Measurements from ENCODE around the gene POLA1.
"Not testable (repeated sequence)": the region's sequence is repeated elsewhere in the genome, so short reads cannot be mapped to it uniquely, and the experiment has no call there.

Gene POLA1

DNA sequence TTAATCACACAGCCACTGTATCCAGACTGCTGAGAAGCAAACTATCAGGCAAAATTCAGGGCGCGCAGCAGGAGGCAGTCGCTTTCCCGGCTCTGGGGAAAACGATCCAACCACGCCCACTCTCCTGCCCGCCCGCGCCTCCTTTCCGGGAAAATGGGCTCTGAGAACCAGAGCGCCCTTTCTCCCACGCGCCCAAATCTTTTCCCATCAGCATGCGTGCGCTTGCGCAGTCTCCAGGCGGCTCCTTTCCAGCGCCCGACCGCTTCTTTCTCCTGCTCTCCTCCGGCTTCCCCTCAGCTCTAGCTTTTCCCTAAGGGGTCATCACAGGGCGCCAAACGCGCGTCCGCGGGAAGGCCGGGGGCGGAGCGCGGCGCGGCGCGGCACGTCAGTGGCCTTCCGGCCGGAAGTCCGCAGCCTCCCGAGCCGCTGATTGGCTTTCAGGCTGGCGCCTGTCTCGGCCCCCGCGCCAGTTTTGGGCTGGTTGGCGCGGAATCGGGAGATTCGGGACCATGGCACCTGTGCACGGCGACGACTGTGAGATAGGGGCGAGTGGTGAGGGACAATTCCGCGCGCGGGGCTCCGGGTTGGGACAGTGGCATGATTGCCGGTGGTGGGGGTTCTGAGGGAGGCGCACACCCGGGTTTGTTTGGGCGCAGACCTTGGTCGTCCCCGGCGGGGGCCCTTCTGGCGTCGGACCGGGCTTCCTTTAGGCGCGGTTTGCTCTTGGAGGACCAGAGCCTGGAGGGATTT is at the start of gene POLA1:
Gene POLA1, plus strand, starts transcription at position 466 of the 750 bp plus-strand sequence. Its CDS starts 44 bp downstream, at position 510.
- peak; percentile 99 for DNase-seq

GRCh38 chrX:24646006-24646405 is 47.7 kb upstream of the POLA1 start:
- DNase-seq = no peak

DNA sequence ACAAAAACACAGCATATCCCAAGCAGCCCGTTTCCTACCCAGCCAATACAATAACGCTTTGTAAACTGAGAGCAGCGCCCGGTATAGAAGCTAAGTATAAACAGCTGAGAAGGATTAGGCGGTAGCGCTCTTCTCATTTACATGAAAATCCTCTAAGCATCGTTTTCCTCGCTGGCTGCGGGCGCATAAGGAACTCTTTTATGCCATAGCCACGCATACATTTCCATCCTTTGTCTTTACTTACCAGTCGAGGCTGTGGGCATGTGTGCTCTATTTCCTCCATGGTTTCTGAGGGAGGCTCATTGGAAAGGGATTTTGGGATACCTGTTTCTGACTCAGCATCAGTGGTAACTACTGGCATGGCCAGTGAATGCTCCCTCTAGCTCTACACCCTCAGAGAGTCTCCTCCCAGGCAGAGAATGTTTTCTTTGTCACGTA is 47.0 kb upstream of the POLA1 start:
- peak; percentile 84 for DNase-seq

- DNase-seq = peak; percentile 94
Observed at GRCh38 chrX:24647257-24648058, 46.3 kb upstream of the POLA1 start, which contains the start of gene PCYT1B. Gene PCYT1B (minus strand): TSS chrX:24647347. CDS start chrX:24647105, 242 bp downstream.

DNA sequence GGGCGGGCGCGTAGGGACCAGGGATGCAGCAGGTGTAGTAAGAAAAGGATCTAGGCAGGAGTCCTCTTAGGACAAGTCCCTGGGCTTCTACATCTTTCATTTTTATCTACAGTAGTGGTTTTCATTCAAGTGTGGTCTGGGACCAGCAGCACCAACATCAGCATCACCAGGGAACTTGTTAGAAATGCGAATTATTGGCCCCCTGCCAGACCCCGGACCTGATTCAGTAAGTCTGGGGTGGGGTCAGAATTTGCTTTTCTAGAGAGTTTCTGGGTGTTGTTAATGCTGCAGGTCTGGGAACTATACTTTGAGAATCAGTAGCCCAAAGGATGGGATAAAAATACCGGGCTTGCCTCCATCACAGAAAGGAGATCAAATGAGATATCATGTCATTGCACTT is 45.2 kb upstream of the POLA1 start:
- DNase-seq = no peak

- DNase-seq = no peak
Observed at GRCh38 chrX:24651783-24652182, 41.9 kb upstream of the POLA1 start.

DNA sequence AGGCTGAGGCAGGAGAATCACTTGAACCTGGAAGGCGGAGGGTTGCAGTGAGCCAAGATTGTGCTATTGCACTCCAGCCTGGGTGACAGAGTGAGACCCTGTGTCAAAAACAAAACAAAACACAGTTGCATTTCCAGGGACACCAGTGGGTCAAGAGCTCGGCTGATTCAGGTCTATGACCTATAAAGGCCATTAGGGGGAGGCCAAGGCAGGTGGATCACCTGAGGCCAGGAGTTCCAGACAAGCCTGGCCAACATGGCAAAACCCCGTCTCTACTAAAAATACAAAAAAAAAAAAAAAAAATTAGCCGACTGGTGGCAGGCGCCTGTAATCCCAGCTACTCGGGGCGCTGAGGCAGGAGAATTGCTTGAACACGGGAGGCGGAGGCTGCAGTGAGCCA is 38.0 kb upstream of the POLA1 start:
- DNase-seq = not testable (repeated sequence)

DNA sequence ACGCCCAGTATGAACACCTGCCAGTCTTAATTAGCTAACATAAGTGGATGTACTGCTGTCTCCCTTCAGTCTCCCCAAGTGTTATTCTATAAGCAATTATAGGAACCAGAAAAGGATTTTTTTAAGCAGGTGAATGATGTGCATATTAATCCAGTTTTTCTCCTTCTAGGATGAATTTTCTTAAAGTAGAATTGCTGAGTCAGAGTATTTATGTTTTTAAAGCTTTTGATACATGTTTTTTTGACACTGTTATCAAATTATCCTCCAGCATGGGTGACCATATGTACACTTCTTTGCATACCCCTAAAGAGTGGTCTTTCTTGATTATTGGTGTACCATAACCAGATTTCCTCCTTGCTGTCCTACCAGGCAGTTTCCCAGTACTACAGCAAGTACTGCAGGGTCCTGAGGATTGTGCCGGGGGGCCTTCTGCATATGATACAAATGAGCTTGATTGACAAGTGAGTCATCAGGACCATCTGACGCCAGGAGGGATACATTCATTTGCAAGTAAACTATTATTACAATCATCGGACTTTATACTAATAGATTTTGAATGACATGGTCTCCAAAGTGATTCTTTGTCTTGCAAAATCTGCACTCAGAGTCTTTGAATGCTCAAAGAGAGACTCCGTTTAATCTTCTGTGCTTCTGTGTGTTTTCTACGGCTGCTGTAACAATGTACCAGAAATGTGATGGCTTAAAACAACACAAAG is 35.9 kb upstream of the POLA1 start:
- DNase-seq = peak; percentile 62

GRCh38 chrX:24658421-24658820 is 35.3 kb upstream of the POLA1 start:
- peak; percentile 87 for DNase-seq

DNA sequence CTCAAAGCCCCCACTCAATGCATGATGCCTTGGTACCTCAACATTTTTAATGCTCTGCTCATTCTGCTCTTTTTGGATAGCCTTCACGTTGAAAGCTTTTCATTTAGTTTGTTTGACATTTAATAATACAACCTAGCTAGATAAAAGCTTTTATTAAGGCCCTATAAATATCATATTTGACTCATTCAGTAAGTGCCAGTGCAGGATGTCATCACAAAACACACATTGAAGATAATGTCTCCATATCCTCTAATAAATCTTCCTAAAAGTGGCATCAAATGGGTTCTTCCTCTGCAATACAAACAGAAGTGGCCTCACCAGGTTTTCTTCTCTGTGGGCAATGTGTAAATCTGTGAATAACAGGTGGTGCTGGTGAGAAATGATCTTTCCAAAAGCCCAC is 34.6 kb upstream of the POLA1 start:
- peak; percentile 30 for DNase-seq

DNA sequence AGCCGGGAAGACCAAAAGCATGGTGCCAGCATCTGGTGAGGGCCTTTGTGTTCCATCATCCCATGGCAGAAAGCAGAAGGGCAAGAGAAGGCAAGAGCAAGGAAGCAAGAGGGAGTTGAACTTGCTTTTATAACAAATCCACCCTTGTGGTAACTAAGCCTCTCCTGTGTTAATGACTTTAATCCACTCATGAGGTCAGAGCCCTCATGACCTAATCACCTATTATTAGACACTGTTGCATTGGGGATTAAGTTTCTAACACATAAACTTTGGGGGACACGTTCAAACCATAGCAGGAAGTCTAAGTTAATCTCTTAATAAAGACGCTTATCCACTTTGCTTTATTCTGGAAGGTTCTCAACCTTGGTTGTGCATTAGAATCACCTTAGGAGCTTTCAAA is 34.1 kb upstream of the POLA1 start:
- DNase-seq = peak; percentile 91

DNA sequence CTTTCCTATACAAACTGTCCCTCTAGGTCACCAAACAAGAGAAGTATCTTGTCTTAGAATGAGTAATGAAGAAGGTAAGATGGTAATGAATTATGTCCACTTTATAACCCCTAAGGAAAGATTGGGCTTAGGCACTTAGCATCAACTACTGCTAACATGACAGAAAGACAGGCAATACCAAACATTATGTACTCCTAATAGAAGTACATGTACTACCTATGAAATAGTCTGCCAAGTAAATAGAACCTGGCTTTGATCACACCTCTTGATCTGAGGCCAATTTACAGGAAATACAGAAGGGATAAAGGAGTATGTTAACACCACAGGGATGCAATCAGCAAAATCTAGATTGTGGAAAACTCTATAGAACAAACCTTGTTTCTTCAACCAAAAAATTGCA is 32.4 kb upstream of the POLA1 start:
- DNase-seq = no peak

GRCh38 chrX:24662352-24662751 is 31.4 kb upstream of the POLA1 start:
- no peak for DNase-seq

DNA sequence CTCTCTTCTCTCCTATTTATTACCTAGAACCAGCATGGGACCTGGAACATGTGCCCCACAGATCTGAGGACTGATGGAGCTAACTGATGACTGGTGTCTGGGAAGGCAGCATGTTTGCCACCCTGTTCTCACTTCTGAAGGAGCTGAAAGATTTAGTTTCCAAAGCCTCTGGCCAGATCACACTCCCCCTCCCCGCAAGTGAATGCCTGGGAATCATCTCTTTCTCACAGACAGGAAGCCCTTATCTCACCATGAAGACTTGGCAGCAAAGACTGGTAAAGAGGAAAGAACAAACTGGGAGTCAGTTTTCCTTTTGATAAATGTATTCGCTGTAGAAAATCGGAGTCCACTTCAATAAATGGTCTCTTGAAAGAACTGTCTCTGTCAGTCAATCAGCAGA is 25.6 kb upstream of the POLA1 start:
- no peak for DNase-seq

GRCh38 chrX:24672701-24673190 is 21.0 kb upstream of the POLA1 start:
- DNase-seq = no peak

GRCh38 chrX:24673424-24673823 is 20.3 kb upstream of the POLA1 start:
- no peak for DNase-seq

DNA sequence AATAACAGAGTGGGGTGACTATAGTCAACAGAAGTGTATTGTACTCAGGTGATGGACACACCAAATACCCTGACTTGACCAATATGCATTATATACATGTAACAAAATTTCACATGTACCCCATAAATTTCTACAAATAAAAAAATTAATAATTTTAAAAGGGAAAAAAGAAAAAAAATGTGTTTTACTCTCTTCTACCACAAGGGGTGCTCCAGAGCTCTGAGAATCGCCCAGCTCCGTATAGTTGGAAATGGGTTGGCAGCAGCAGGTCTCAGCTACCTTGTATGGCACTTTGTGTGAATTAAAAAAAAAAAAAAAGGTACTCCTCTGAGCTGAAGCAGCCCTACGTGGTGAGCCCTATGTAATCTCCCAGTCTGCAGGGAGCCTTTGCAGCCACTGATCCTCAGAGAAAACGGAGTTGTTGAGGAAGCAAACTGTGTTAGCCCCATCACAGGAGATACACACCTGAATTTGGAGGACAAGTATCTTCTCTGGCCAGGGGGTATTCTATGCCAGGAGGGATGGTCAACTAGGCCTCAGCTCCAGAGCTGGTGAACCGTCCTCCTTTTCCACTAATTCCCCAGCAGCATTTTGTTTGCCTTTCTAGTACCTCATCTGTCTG is 17.2 kb upstream of the POLA1 start:
- peak; percentile 48 for DNase-seq

GRCh38 chrX:24682739-24683432 is 10.8 kb upstream of the POLA1 start:
- no peak for DNase-seq

GRCh38 chrX:24684048-24684447 is 9.7 kb upstream of the POLA1 start:
- DNase-seq = no peak

- peak; percentile 80 for DNase-seq
Observed at GRCh38 chrX:24692305-24692704, 1.4 kb upstream of the POLA1 start.

DNA sequence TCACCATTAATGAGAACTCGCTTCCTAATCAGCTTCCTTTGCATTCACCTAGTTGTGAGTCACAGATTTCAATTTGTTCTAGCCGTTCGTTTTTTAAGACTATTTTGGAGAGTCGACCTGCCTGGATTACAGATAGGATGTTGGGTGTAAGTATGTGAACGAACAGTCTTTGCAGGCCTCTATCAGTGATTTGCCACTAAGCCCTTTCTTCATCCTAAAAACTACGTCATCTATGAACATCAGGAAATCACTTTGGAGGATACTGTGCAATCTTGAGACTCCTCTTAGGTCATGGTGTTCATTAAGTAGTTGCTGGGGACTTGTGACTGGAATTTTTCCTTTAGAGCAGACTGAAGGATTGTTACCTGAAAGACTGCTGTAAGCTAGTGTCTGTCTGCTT is 1.1 kb downstream of the POLA1 start:
- DNase-seq = peak; percentile 5

DNA sequence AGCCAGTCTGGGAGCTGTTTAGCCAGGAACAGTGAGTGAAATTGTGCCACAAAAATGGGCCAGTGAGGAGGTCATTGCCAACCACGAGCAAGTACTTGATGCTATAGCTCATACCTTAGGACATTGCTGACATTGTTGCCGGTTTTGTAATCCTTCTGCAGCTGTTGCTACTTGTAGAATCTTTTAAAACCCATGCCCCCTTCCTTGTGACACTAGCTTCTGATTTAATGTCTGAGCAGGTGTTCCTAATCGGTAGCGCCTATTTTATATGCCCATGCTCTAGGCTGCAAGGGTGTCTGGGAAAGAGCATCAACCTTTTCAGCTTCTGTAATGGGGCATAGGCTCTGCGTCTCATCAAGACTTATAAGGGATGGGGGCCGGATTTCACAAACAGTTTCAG is 2.6 kb downstream of the POLA1 start:
- peak; percentile 50 for DNase-seq
